HG02678 (cell line): ENCODE data around the gene ATOH1.

Experiments
- ATAC-seq: cut with Tn5 transposase; IDR thresholded peaks from one replicate; pipeline ENCODE4 v1.9.1; 2021; ENCODE audit warnings: mild to moderate bottlenecking, moderate library complexity; ENCODE audit not compliant: unreplicated experiment

ATOH1 gene

GRCh38 chr4:93834249-93835066, 5.9 kb downstream of the ATOH1 start:
- no peak for ATAC-seq

- no peak for ATAC-seq
Observed at GRCh38 chr4:93835929-93836328, 7.4 kb downstream of the ATOH1 start.

GRCh38 chr4:93839704-93840103, 11.2 kb downstream of the ATOH1 start:
- ATAC-seq = no peak

GRCh38 chr4:93841803-93842345, 13.3 kb downstream of the ATOH1 start:
- ATAC-seq = peak; percentile 37

DNA sequence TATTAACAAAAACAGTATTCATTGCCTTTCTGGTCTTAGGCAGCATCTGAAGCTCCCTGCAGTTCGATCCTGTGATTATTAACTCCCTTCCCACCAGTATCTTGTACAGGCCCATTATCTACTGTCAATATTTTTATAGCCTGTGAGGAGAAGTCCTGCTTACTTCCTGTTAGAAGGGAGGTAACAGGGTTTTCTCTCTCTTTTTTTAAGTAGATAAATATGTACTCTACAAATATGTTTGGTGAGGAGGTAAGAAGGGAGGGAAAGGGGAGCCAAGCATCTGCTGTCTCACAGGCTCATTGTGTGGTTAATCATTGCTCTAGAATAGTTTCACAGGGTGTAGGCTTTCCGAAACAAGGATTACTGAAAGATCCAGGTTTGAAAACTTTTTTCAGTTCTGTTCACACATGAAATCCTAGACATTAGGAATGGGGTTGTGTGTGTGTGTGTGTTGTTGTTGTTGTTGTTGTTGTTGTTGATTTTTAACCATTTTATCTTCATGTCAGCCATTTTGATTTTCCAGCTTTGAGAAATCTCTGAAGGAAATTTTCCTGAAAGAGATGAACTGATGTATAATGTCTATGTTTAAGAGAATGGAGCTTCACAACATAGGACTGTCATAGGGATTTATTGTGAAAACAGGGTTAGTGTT, 14.2 kb downstream of the ATOH1 start:
- peak; percentile 73 for ATAC-seq

GRCh38 chr4:93843772-93844171, 15.2 kb downstream of the ATOH1 start:
- ATAC-seq = no peak

DNA sequence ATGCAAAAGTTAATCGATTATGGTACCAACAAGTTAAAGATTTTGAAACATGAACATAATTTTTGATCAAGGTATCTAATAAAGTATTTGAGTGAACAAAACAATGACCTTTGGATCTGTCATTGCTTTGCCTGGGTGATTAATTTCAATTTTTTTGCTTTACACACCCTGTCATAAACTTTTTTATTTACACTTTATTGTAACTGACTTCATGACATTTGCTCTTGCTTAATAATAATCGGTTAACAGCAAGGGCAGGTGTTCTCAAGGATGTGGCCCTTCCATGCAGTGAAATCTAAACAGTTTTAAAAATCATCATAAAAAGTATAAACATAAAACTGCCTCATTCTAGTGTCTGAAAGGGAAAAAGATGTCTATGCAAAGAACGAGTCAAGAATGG, 24.1 kb downstream of the ATOH1 start:
- no peak for ATAC-seq

- ATAC-seq = no peak
Observed at GRCh38 chr4:93855926-93856325, 27.4 kb downstream of the ATOH1 start.

GRCh38 chr4:93865650-93866049, 37.1 kb downstream of the ATOH1 start:
- ATAC-seq = no peak

GRCh38 chr4:93867416-93868001, 39.0 kb downstream of the ATOH1 start:
- ATAC-seq = no peak

- ATAC-seq = no peak
Observed at GRCh38 chr4:93870876-93871458, 42.4 kb downstream of the ATOH1 start.

GRCh38 chr4:93876754-93877153, 48.2 kb downstream of the ATOH1 start:
- no peak for ATAC-seq

DNA sequence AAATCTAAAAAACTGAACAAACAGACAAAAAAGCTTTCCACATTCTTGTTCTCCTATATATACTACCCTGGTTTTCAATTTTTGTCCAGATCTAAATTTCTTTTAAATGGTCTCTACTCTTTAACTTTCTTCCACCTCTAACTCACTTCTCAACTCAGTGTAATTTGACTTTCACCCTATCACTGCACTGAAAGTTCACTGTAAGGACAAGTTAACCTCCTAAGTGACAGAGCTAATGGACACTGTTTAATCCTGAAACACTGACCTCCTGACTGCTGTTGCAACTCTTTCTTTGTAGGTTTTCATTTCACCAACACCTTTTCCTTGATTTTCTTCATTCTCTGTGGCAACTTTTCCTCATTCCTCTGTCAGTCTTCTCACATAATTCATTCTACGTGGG, 50.0 kb downstream of the ATOH1 start:
- no peak for ATAC-seq

- ATAC-seq = peak; percentile 90
Observed at GRCh38 chr4:93879919-93880318, 51.4 kb downstream of the ATOH1 start.
